ENCODE results near the gene ATAD3A. TPM values are rescaled to one million over a fixed set of nuclear protein-coding genes. Genes with fewer than 3 reads are reported as not detected.
"Not testable (repeated sequence)": the region's sequence is repeated elsewhere in the genome, so short reads cannot be mapped to it uniquely, and the experiment has no call there.

ATAD3A gene
- total RNA-seq, 1 donor from 2014 or later: 21.9 TPM

- no peak overlapping the region for H3K4me3 ChIP-seq
- DNase-seq (ENCODE audit: extremely low spot score in 2 of 2): no peak
- no peak overlapping the region for H3K27ac ChIP-seq
- no peaks in the 10 kb centered on the region for H3K9me3 ChIP-seq
- intact Hi-C loops (cut with DNase I): no loop called here
- peaks cover 0 to 6% of the 10 kb centered on the region in 2 donors for H3K36me3 ChIP-seq
- TF ChIP-seq POLR2AphosphoS5 (IDR thresholded peaks at IDR 0.05; ENCODE audit: insufficient read depth in 1 of 2, low read depth in 1 of 2) (no peak), POLR2A (IDR thresholded peaks at IDR 0.05) (no peak)
- TF ChIP-seq, protein P1, sequence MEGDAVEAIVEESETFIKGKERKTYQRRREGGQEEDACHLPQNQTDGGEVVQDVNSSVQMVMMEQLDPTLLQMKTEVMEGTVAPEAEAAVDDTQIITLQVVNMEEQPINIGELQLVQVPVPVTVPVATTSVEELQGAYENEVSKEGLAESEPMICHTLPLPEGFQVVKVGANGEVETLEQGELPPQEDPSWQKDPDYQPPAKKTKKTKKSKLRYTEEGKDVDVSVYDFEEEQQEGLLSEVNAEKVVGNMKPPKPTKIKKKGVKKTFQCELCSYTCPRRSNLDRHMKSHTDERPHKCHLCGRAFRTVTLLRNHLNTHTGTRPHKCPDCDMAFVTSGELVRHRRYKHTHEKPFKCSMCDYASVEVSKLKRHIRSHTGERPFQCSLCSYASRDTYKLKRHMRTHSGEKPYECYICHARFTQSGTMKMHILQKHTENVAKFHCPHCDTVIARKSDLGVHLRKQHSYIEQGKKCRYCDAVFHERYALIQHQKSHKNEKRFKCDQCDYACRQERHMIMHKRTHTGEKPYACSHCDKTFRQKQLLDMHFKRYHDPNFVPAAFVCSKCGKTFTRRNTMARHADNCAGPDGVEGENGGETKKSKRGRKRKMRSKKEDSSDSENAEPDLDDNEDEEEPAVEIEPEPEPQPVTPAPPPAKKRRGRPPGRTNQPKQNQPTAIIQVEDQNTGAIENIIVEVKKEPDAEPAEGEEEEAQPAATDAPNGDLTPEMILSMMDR (IDR thresholded peaks at IDR 0.05): no peak
- no peaks in the 10 kb centered on the region for H3K4me1 ChIP-seq
- no peaks in the 10 kb centered on the region for H3K27me3 ChIP-seq
Measured at GRCh38 chr1:1531947-1532346, 20.0 kb downstream of the ATAD3A start.

- H3K4me3 ChIP-seq; H3K36me3 ChIP-seq; H3K9me3 ChIP-seq; H3K4me1 ChIP-seq; H3K27me3 ChIP-seq; DNase-seq (ENCODE audit: extremely low spot score in 2 of 2); intact Hi-C loops (cut with DNase I); H3K27ac ChIP-seq: not testable (repeated sequence)
Measured at GRCh38 chr1:1533176-1533893, 21.4 kb downstream of the ATAD3A start.

DNA sequence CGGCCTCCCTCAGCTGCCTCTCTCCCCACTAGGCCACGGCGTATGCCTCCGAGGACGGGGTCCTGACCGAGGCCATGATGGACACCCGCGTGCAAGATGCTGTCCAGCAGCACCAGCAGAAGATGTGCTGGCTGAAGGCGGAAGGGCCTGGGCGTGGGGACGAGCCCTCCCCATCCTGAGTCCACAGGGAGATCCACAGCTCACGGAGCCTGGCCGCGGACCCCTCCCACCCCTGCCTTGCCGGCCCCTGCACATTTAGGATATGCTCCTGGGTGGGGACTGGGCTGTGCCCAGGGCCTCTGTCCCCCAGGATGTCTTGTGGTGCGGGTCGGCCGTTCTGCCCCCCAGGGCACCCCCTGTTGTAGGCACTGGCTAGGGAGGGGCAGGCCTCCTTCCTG is 21.9 kb downstream of the ATAD3A start:
- H3K36me3 ChIP-seq; DNase-seq (ENCODE audit: extremely low spot score in 2 of 2); H3K27me3 ChIP-seq; H3K4me3 ChIP-seq; H3K27ac ChIP-seq; H3K4me1 ChIP-seq; intact Hi-C loops (cut with DNase I); H3K9me3 ChIP-seq: not testable (repeated sequence)

GRCh38 chr1:1534401-1535154 is 22.6 kb downstream of the ATAD3A start:
- H3K27ac ChIP-seq: no peak overlapping the region
- no peak for DNase-seq (ENCODE audit: extremely low spot score in 2 of 2)
- intact Hi-C loops (cut with DNase I): no loop called here

DNA sequence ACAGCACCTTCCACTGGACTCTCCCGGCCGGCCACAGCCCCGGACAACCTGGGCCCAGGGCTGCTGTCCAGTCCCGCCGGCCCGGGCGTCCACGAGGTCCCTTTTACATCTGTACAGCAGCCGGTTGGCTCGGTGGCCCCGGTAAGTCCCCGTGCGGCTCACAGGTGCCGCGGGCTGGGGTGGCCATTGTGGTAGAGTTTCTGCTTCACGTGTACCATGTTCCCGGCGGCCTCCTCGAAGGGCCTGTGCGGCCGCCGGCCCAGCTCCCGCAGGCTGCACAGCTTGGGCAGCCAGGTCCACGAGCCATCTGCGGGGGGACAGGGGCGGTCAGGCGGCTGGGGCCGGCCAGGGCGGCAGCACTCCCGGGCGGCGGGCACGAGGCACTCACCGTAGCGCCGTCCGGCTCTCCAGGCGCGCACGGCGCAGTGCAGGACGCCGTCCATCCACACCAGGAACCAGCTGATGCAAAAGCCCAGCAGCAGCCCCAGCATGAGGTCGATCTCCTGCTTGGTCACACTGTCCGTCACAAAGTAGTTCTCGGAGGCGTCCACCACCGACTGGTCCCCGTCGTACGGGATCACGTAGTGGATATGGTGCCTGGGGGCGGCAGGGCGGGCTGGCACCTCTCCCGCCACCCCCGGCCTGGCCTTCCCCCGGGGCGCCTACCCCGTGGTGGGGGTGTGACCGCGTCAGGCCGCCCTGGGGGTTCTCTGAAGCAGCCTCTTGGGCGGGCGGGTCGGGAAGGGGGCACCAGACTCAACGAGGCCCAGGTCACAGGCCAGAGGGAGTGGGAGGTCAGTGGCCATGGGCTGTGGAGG is 23.4 kb downstream of the ATAD3A start:
- no peaks in the 10 kb centered on the region for H3K9me3 ChIP-seq
- peaks cover 14% of the 10 kb centered on the region for H3K4me1 ChIP-seq
- H3K27me3 ChIP-seq: no peaks in the 10 kb centered on the region
- H3K27ac ChIP-seq: no peak overlapping the region
- DNase-seq (ENCODE audit: extremely low spot score in 2 of 2): no peak
- TF ChIP-seq, protein P1 (IDR thresholded peaks at IDR 0.05): no peak
- TF ChIP-seq POLR2AphosphoS5 (IDR thresholded peaks at IDR 0.05; ENCODE audit: insufficient read depth in 1 of 2, low read depth in 1 of 2) (no peak), POLR2A (IDR thresholded peaks at IDR 0.05) (no peak)
- H3K36me3 ChIP-seq: no peaks in the 10 kb centered on the region
- no peak overlapping the region for H3K4me3 ChIP-seq
- intact Hi-C loops (cut with DNase I): no loop called here

More at GRCh38 chr1:1534401-1535154, 22.6 kb downstream of the ATAD3A start:
- Histone ChIP-seq H3K27me3 (no peaks in the 10 kb centered on the region), H3K36me3 (no peaks in the 10 kb centered on the region), H3K4me3 (no peak overlapping the region), H3K9me3 (no peaks in the 10 kb centered on the region), H3K4me1 (peaks cover 11% of the 10 kb centered on the region)
- TF ChIP-seq, protein P1 (IDR thresholded peaks at IDR 0.05): no peak
- no peak for TF ChIP-seq POLR2A (IDR thresholded peaks at IDR 0.05)
- TF ChIP-seq POLR2AphosphoS5 (IDR thresholded peaks at IDR 0.05; ENCODE audit: insufficient read depth in 1 of 2, low read depth in 1 of 2): no peak

Measured in vagina (tissue), 2 donors.